BLaER1 treated with 17β-estradiol and CSF1 and Interleukin-3, amounts not matched to agents 10 nM and 100 nM (cell line): Measurements from ENCODE around the gene IL13RA1.
A peak's percentile ranks its signal among the peaks of the same experiment; 100 is the strongest.

ENCODE experiments used
- H3K27ac ChIP-seq, 11 experiments: shearing (Covaris generic); formaldehyde crosslinking; 2 replicates each; pipeline ENCODE4 v1.8.1; 2022
- H3K27me3 ChIP-seq, 11 experiments: shearing (Covaris generic); formaldehyde crosslinking; 2 replicates each; pipeline ENCODE4 v1.8.1; 2022
- H3K36me3 ChIP-seq, 11 experiments: shearing (Covaris generic); formaldehyde crosslinking; 2 replicates each; pipeline ENCODE4 v1.8.1; 2022
- H3K4me1 ChIP-seq, 10 experiments: shearing (Covaris generic); formaldehyde crosslinking; 2 replicates each; pipeline ENCODE4 v1.8.1; 2022
- H3K4me2 ChIP-seq, 11 experiments: shearing (Covaris generic); formaldehyde crosslinking; 2 replicates each; pipeline ENCODE4 v1.8.1; 2022
- H3K4me3 ChIP-seq, 10 experiments: shearing (Covaris generic); formaldehyde crosslinking; 2 replicates each; pipeline ENCODE4 v1.8.1; 2022
- H3K9ac ChIP-seq, 11 experiments: shearing (Covaris generic); formaldehyde crosslinking; 2 replicates each; pipeline ENCODE4 v1.8.1; 2022
- H3K9me3 ChIP-seq, 11 experiments: shearing (Covaris generic); formaldehyde crosslinking; replicated peaks in 1 of 11; 2 replicates each; pipeline ENCODE4 v1.8.1; 2022
- H4K20me1 ChIP-seq, 11 experiments: shearing (Covaris generic); formaldehyde crosslinking; 2 replicates each; pipeline ENCODE4 v1.8.1; 2022
- Cebpa-rat ChIP-seq, 11 experiments: shearing (Covaris generic); IDR thresholded peaks; 2 replicates each; pipeline ENCODE4 v1.8.1; 2022

Gene IL13RA1

GRCh38 chrX:118726887-118727685, at the start of gene IL13RA1:
TSS of gene IL13RA1 (plus strand) at chrX:118727606. CDS start at chrX:118727639, 33 bp downstream.
- Histone ChIP-seq H3K4me2 (peak within 1 kb of the TSS; percentile 76 to 91 (median 82)), H4K20me1 (peaks cover 0 to 6% (median 0%) of the 10 kb centered on the region in 11 experiments; a peak in 3 of 22 replicates), H3K36me3 (no peaks in the 10 kb centered on the region), H3K9me3 (peaks cover 0 to 8% (median 0%) of the 10 kb centered on the region in 11 experiments; a peak in 2 of 22 replicates), H3K4me3 (peak within 1 kb of the TSS; percentile 59 to 78 (median 68)), H3K9ac (peak within 1 kb of the TSS; percentile 72 to 94 (median 80)), H3K4me1 (peaks cover 21 to 95% (median 57%) of the 10 kb centered on the region in 10 experiments; a peak in 19 of 20 replicates), H3K27ac (peak within 1 kb of the TSS; percentile 33 to 93 (median 80); a peak in 21 of 22 replicates), H3K27me3 (peaks cover 0 to 19% (median 9%) of the 10 kb centered on the region in 11 experiments; a peak in 12 of 22 replicates)
- no peak for TF ChIP-seq Cebpa-rat (IDR thresholded peaks at IDR 0.05)

GRCh38 chrX:118679290-118679689, 48.1 kb upstream of the IL13RA1 start:
- no peak for TF ChIP-seq Cebpa-rat (IDR thresholded peaks at IDR 0.05)
- no peaks in the 10 kb centered on the region for H3K9me3 ChIP-seq
- no peaks in the 10 kb centered on the region for H3K4me1 ChIP-seq
- H3K27me3 ChIP-seq = peaks cover 0 to 7% (median 0%) of the 10 kb centered on the region in 11 experiments; a peak in 1 of 22 replicates
- H3K4me2 ChIP-seq = no peak overlapping the region
- H3K4me3 ChIP-seq = no peak overlapping the region
- no peak overlapping the region for H3K27ac ChIP-seq
- peaks cover 0 to 4% (median 0%) of the 10 kb centered on the region in 11 experiments; a peak in 1 of 22 replicates for H4K20me1 ChIP-seq
- H3K9ac ChIP-seq = no peak overlapping the region
- H3K36me3 ChIP-seq = peaks cover 24 to 95% (median 56%) of the 10 kb centered on the region in 11 experiments

- Histone ChIP-seq H3K4me1 (no peaks in the 10 kb centered on the region), H4K20me1 (no peaks in the 10 kb centered on the region), H3K9ac (no peak overlapping the region), H3K27me3 (peaks cover 0 to 7% (median 0%) of the 10 kb centered on the region in 11 experiments; a peak in 1 of 22 replicates), H3K9me3 (no peaks in the 10 kb centered on the region; a peak in 1 of 22 replicates), H3K36me3 (peaks cover 20 to 96% (median 53%) of the 10 kb centered on the region in 11 experiments), H3K4me2 (no peak overlapping the region), H3K4me3 (no peak overlapping the region), H3K27ac (no peak overlapping the region)
- TF ChIP-seq Cebpa-rat (IDR thresholded peaks at IDR 0.05) = no peak
Measured at GRCh38 chrX:118682258-118683014, 45.0 kb upstream of the IL13RA1 start.

GRCh38 chrX:118685393-118685792, 42.0 kb upstream of the IL13RA1 start:
- Histone ChIP-seq H3K9me3 (no peaks in the 10 kb centered on the region; a peak in 1 of 22 replicates), H3K27ac (no peak overlapping the region), H3K4me2 (no peak overlapping the region), H3K9ac (no peak overlapping the region), H3K4me3 (no peak overlapping the region), H3K27me3 (peaks cover 0 to 7% (median 0%) of the 10 kb centered on the region in 11 experiments; a peak in 1 of 22 replicates), H4K20me1 (no peaks in the 10 kb centered on the region), H3K36me3 (peaks cover 15 to 92% (median 46%) of the 10 kb centered on the region in 11 experiments; a peak in 21 of 22 replicates), H3K4me1 (no peaks in the 10 kb centered on the region)
- TF ChIP-seq Cebpa-rat (IDR thresholded peaks at IDR 0.05) = no peak

GRCh38 chrX:118688935-118689334, 38.5 kb upstream of the IL13RA1 start:
- Histone ChIP-seq H3K9ac (no peak overlapping the region), H3K4me2 (no peak overlapping the region), H3K4me3 (no peak overlapping the region), H3K27me3 (no peaks in the 10 kb centered on the region), H3K36me3 (peaks cover 5 to 67% (median 36%) of the 10 kb centered on the region in 11 experiments; a peak in 20 of 22 replicates), H4K20me1 (no peaks in the 10 kb centered on the region), H3K27ac (no peak overlapping the region), H3K9me3 (peaks cover 0 to 4% (median 0%) of the 10 kb centered on the region in 11 experiments; a peak in 3 of 22 replicates), H3K4me1 (peaks cover 0 to 9% (median 0%) of the 10 kb centered on the region in 10 experiments; a peak in 7 of 20 replicates)
- TF ChIP-seq Cebpa-rat (IDR thresholded peaks at IDR 0.05) = no peak

- no peaks in the 10 kb centered on the region for H4K20me1 ChIP-seq
- H3K27ac ChIP-seq = no peak overlapping the region
- H3K27me3 ChIP-seq = no peaks in the 10 kb centered on the region
- H3K4me1 ChIP-seq = peaks cover 5 to 55% (median 10%) of the 10 kb centered on the region in 10 experiments
- TF ChIP-seq Cebpa-rat (IDR thresholded peaks at IDR 0.05) = no peak
- peaks cover 0 to 23% (median 7%) of the 10 kb centered on the region in 11 experiments; a peak in 10 of 22 replicates for H3K36me3 ChIP-seq
- H3K4me2 ChIP-seq = peak overlapping the region in 2 of 11 experiments; percentile 5 to 35; a peak in 1 of 22 replicates
- H3K9ac ChIP-seq = no peak overlapping the region
- peaks cover 0 to 4% (median 0%) of the 10 kb centered on the region in 11 experiments; a peak in 2 of 22 replicates for H3K9me3 ChIP-seq
- H3K4me3 ChIP-seq = no peak overlapping the region
Measured at GRCh38 chrX:118693843-118694242, 33.6 kb upstream of the IL13RA1 start.

GRCh38 chrX:118694638-118695037, 32.8 kb upstream of the IL13RA1 start:
- no peak for TF ChIP-seq Cebpa-rat (IDR thresholded peaks at IDR 0.05)
- H3K27me3 ChIP-seq = no peaks in the 10 kb centered on the region
- peaks cover 9 to 60% (median 16%) of the 10 kb centered on the region in 10 experiments for H3K4me1 ChIP-seq
- peaks cover 0 to 4% (median 0%) of the 10 kb centered on the region in 11 experiments; a peak in 2 of 22 replicates for H3K9me3 ChIP-seq
- no peak overlapping the region for H3K4me3 ChIP-seq
- no peaks in the 10 kb centered on the region for H4K20me1 ChIP-seq
- H3K27ac ChIP-seq = no peak overlapping the region
- no peak overlapping the region for H3K9ac ChIP-seq
- peaks cover 0 to 17% (median 7%) of the 10 kb centered on the region in 11 experiments; a peak in 7 of 22 replicates for H3K36me3 ChIP-seq
- peak overlapping the region in 2 of 11 experiments; percentile 29 to 47; a peak in 4 of 22 replicates for H3K4me2 ChIP-seq

- TF ChIP-seq Cebpa-rat (IDR thresholded peaks at IDR 0.05) = no peak
- Histone ChIP-seq H3K27ac (peak overlapping the region in 9 of 11 experiments; percentile 18 to 71 (median 59); a peak in 16 of 22 replicates), H3K27me3 (no peaks in the 10 kb centered on the region), H3K36me3 (no peaks in the 10 kb centered on the region), H3K4me1 (peaks cover 9 to 53% (median 16%) of the 10 kb centered on the region in 10 experiments), H3K9ac (peak overlapping the region in 4 of 11 experiments; percentile 29 to 51 (median 38); a peak in 6 of 22 replicates), H4K20me1 (no peaks in the 10 kb centered on the region), H3K4me3 (no peak overlapping the region), H3K4me2 (peak overlapping the region; percentile 24 to 82 (median 58); a peak in 21 of 22 replicates), H3K9me3 (peaks cover 0 to 9% (median 4%) of the 10 kb centered on the region in 11 experiments; a peak in 3 of 22 replicates)
Measured at GRCh38 chrX:118698516-118699170, 28.8 kb upstream of the IL13RA1 start.
